HFFc6 (cell line): ENCODE measurements around the gene ZBTB49. TPM values are rescaled to one million over a fixed set of nuclear protein-coding genes. Genes with fewer than 3 reads are reported as not detected.

Experiments
- DNase-seq: peaks from one replicate; pipeline ENCODE4 v3.0.0-alpha.2; 2018
- H3K27ac Mint-ChIP-seq: 2 replicates; pipeline ENCODE4 v1.8.0; 2020; ENCODE audit warnings: mild to moderate bottlenecking, mixed read lengths
- H3K27me3 Mint-ChIP-seq: 2 replicates; pipeline ENCODE4 v1.8.0; 2021; ENCODE audit warnings: mild to moderate bottlenecking, moderate library complexity, mixed read lengths; ENCODE audit not compliant: insufficient read depth
- H3K36me3 Mint-ChIP-seq: 2 replicates; pipeline ENCODE4 v1.8.0; 2021; ENCODE audit warnings: low read depth, mixed read lengths
- H3K4me1 Mint-ChIP-seq: 2 replicates; pipeline ENCODE4 v1.8.0; 2020; ENCODE audit warnings: low read depth, mixed read lengths
- H3K4me3 Mint-ChIP-seq: 2 replicates; pipeline ENCODE4 v1.8.0; 2020; ENCODE audit warnings: mild to moderate bottlenecking, moderate library complexity, mixed read lengths
- H3K9me3 Mint-ChIP-seq: 2 replicates; pipeline ENCODE4 v1.8.0; 2020; ENCODE audit warnings: mild to moderate bottlenecking, mixed read lengths
- CTCF ChIP-seq: fragments of 200-600 bp; sonication (generic); IDR thresholded peaks from 2 replicates; pipeline ENCODE4 v1.5.0; 2021; ENCODE audit warnings: antibody characterized with exemption, mild to moderate bottlenecking
- total RNA-seq, 6 experiments: library from RNA; stranded (reverse); fragmentation: NEBNext Ultra II Directional; extraction: Animal tissue kit (Norgen Biotek cat#: 25700); gene quantifications; 2 replicates in 1 of 6; 3 replicates in 5 of 6; pipeline ENCODE4 v1.2.3, GENCODE V29; 2021

Gene ZBTB49
- total RNA-seq, 6 experiments from 2014 or later, result 2.5 to 3.2 (median 3.0) TPM

GRCh38 chr4:4350909-4351308, 60.9 kb downstream of the ZBTB49 start:
- Mint-ChIP-seq H3K4me1 (no peaks in the 10 kb centered on the region), H3K4me3 (no peak overlapping the region), H3K9me3 (no peaks in the 10 kb centered on the region), H3K27ac (no peak overlapping the region), H3K36me3 (no peaks in the 10 kb centered on the region), H3K27me3 (peaks cover 20% of the 10 kb centered on the region)
- no peak for TF ChIP-seq CTCF
- no peak for DNase-seq

- Mint-ChIP-seq H3K4me1 (no peaks in the 10 kb centered on the region), H3K27me3 (peaks cover 40% of the 10 kb centered on the region)
- TF ChIP-seq CTCF, result no peak
Observed at GRCh38 chr4:4355302-4355701, 65.3 kb downstream of the ZBTB49 start.

DNA sequence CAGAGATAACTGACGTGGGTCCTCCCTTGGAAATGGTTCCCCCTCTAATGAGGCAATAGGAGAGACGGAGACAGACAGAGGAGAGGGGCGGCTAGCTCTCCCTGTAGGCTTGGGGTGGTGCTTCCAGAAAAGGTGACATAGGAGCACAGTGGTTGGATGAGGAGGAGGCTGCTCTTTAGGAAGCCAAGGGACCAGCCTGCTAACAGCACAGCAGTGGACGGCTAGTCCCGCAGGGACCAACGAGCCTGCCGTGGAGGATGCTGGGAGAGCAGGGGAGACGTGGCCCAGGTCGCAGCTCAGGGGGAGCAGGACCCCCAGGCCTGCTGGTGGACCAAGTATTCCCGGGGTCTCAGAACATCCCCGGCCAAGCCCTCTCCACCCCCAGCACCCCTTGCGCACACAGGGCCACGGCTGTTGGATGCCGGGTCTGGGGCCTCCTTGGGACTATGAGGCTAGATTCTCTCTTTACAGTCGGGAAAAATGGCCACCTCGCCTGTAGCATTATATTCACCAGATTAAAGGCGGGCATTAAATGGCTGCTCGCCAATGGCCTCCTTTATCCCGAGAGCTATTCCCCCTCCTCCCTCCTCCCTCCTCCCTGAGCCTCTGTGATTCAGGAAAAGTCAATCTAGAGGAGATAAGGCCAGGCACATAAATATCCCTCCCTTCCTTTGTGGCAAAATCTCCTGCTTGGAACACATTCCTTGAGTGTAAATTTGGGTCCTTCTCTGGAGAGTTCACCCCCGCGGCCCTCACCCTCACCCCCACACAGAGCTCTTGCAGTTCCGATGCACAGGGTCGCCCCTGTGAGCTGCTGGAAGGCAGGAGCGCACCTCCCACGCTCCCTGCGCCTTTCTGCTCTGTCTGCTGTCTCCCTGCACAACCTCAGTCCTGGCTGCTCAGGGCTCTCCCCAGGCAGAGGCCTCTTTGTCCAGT, 66.3 kb downstream of the ZBTB49 start:
- no peaks in the 10 kb centered on the region for H3K9me3 Mint-ChIP-seq
- H3K27ac Mint-ChIP-seq, result no peak overlapping the region
- H3K4me3 Mint-ChIP-seq, result no peak overlapping the region
- TF ChIP-seq CTCF, result no peak
- no peaks in the 10 kb centered on the region for H3K4me1 Mint-ChIP-seq
- DNase-seq, result no peak
- H3K27me3 Mint-ChIP-seq, result peaks cover 48% of the 10 kb centered on the region
- no peaks in the 10 kb centered on the region for H3K36me3 Mint-ChIP-seq

More at GRCh38 chr4:4355302-4355701, 65.3 kb downstream of the ZBTB49 start:
- no peaks in the 10 kb centered on the region for H3K9me3 Mint-ChIP-seq
- H3K36me3 Mint-ChIP-seq, result no peaks in the 10 kb centered on the region
- no peak overlapping the region for H3K27ac Mint-ChIP-seq
- H3K4me3 Mint-ChIP-seq, result no peak overlapping the region
- no peak for DNase-seq

GRCh38 chr4:4358093-4358854, 68.2 kb downstream of the ZBTB49 start:
- Mint-ChIP-seq H3K9me3 (no peaks in the 10 kb centered on the region), H3K4me3 (no peak overlapping the region), H3K27ac (no peak overlapping the region), H3K36me3 (no peaks in the 10 kb centered on the region), H3K4me1 (no peaks in the 10 kb centered on the region), H3K27me3 (peaks cover 59% of the 10 kb centered on the region)
- no peak for TF ChIP-seq CTCF
- DNase-seq, result no peak

DNA sequence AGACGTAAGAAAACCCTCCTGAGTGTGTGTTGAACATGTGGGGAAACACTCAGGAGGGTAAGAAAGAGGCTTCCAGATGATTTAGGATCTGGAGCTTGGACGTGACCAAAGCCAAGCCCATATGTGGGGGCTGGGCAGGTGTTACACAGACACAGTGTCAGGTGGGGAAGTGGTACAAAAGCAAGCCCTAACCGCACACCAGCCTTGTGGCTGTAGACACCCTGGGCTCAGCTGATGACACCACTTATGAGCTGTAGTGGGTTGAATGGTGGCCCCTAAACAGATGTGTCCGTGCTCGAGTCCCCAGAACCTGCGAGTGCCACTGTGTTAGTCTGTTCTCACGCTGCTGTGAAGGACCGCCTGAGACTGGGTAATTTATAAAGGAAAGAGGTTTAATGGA, 71.8 kb downstream of the ZBTB49 start:
- Mint-ChIP-seq H3K4me3 (no peak overlapping the region), H3K4me1 (no peaks in the 10 kb centered on the region), H3K36me3 (no peaks in the 10 kb centered on the region), H3K9me3 (peaks cover 10% of the 10 kb centered on the region), H3K27ac (no peak overlapping the region), H3K27me3 (peaks cover 64% of the 10 kb centered on the region)
- DNase-seq, result no peak
- no peak for TF ChIP-seq CTCF
